Activated T-helper 9 cell treated with anti-CD3 and anti-CD28 coated beads, Interleukin-2, amount 50 U/mL, for 16 hours (primary cell): ENCODE measurements around the gene PRCD.
"Not testable (repeated sequence)": the region's sequence is repeated elsewhere in the genome, so short reads cannot be mapped to it uniquely, and the experiment has no call there.

Experiments
- DNase-seq: peaks from one replicate; pipeline ENCODE4 v3.0.0-alpha.2; 2020; ENCODE audit warnings: low read depth

The PRCD gene

DNA sequence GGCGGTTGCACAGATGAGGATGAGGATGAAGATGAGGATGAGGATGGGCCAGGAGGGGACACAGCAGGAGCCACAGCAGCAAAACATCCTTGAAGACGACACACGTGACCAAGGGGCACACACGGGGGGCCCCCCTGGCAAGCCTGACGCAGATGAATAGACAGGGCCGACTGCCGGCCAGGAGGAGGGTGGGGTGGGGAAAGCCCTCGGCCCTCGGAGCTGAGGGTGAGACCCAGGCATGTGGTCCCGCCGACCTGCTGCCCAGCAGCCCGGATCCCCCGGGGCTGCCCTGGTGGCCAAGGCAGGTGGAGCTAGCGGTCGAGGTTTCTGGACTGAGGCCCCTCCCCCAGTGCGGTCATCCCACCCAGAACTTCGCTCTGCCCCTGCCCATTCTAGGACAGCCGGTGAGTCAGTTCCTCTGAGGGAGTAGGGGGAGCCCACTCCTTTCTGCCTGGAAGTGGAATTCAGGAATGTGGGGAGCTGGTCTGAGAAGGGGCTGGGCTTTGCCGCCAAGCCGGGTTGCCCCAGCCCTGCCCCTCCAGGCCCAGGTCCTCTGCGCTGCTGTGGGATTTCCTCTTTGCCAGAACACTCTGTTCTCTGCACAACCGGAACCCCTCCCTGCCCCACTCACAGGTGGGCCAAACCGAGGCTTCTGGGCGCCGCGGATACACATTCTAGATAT is 12.3 kb upstream of the PRCD start:
- no peak for DNase-seq

DNA sequence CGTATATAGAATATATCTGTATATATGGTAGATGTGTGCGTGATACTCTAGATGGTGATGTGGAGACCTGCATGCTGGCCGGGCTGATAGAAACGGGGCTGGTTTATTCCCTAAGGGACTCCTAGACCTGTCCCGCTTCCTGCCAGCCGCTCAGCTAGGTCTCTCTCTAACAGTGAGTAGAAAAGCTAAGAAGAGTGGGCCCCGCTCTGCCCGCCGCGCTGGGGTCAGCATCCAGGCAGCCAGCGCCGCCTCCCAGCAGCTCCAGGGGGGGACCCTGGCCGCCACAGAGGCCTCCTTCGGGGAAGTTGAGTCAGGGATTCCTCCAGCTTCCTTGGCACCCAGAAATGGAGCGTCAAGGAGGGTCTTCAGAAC is 11.7 kb upstream of the PRCD start:
- no peak for DNase-seq

DNA sequence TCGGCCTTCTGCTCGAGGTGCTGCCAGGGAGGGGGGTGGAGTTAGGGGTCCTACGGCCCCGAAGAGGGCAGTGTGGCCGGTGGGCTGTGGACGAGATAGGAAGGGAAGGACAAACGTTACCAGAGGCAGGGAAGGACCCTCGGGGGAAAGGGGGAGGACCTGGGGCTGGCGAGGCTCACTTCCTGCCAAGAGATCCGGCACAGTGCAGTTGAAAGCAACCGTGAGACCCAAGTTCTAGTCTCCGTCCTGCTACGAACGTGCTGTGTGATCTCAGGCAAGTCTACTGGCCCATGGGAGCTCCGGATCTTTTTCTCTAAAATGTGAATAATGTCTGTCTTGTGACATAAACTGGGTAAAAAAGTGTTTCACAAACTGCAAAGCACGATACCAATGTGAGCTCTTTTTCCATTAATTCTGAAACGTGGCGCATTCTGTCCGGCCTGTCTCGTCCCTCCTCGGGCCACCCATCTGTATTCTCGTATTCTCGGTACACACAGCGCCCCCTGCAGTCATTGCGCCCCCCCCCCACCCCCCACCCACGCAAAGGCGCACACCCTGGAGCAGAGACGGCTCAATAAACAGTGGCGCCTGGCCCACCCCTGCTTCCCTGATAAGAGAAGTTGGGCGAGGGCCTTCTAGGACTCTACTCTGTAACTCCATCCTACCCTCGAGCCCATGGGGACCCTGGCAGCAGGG is 11.2 kb upstream of the PRCD start:
- DNase-seq, result no peak

- no peak for DNase-seq
Observed at GRCh38 chr17:76529224-76530094, 10.4 kb upstream of the PRCD start.

DNA sequence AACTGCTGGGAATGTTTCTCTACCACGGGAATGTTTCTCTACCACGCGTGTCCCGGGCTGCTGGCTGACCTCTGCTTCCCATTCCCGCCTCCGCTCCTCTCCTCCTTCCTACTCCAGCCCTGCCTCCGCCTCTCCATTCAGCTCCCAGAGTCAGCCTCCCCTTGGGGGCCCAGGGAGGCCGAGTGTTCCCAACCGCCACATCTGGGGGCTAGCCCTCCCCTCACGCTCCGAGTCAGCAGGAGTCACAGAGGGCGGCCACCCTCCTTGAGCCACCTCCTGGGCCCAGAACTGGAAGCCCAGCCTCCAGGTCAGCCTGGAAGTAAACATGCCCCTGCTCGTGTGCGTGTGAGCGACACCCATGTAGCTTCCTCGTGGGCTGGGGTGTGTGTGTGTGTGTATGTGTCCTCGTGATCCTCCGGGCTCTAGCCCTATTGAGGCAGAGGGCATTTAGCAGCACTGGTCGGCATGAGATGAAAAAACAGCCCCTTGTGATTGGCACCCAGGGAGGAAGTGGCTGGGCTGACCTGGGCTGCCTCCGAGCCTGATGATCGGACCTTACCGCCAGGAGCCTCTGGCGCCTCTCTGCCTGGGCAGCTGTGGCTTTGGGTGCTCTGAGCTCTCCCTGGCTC is 9.6 kb upstream of the PRCD start:
- no peak for DNase-seq

- DNase-seq, result no peak
Observed at GRCh38 chr17:76530811-76531485, 8.9 kb upstream of the PRCD start.

GRCh38 chr17:76531486-76532038 is 8.3 kb upstream of the PRCD start:
- DNase-seq, result no peak

GRCh38 chr17:76532072-76532651 is 7.7 kb upstream of the PRCD start:
- DNase-seq, result no peak

GRCh38 chr17:76533640-76534359 is 6.0 kb upstream of the PRCD start:
- DNase-seq, result not testable (repeated sequence)

DNA sequence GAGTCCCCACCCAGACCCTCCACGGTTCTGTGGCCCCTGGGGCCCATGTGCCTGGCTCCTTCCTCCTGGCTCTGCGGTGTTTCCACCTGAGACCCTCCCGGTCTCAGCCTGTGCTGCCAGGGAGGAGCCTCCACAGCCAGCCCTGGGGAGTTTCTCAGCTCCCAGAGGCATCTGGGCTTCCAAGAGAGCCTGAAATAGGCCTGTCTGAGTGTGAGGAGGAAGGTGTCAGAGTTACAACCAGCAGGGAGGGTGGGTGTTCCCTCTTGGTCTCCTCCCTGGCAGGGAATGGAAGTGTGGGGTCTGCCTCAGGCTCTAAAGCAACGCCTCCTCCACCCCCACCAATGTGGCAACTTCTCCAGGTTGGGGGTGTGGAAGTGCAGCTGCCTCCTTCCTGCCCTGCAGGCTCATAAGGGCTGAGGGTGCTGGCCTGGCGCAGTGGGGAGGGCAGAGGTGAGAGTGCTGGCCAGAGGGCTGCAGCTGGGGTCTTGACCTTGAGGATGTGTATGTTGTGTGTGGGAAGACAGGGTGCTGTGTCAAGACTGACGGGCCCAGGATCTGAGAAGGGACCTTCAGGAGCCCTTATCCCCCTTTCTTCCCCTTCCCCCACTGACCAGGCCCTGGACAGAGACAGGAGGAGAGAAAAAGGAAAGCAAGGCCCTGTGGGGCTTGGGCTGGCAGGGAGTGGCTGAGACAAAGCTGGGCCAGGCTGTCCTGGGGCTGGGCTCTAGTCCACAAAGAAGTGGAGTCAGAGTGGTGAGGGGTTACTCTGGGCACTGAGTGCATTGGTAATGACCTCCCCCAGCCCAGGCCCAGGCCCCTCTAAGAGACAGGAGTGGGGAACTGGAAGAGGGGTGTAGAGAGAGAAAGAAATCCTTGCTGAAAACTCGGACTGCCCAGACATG is 4.8 kb upstream of the PRCD start:
- no peak for DNase-seq

- no peak for DNase-seq
Observed at GRCh38 chr17:76535788-76536510, 3.9 kb upstream of the PRCD start.

DNA sequence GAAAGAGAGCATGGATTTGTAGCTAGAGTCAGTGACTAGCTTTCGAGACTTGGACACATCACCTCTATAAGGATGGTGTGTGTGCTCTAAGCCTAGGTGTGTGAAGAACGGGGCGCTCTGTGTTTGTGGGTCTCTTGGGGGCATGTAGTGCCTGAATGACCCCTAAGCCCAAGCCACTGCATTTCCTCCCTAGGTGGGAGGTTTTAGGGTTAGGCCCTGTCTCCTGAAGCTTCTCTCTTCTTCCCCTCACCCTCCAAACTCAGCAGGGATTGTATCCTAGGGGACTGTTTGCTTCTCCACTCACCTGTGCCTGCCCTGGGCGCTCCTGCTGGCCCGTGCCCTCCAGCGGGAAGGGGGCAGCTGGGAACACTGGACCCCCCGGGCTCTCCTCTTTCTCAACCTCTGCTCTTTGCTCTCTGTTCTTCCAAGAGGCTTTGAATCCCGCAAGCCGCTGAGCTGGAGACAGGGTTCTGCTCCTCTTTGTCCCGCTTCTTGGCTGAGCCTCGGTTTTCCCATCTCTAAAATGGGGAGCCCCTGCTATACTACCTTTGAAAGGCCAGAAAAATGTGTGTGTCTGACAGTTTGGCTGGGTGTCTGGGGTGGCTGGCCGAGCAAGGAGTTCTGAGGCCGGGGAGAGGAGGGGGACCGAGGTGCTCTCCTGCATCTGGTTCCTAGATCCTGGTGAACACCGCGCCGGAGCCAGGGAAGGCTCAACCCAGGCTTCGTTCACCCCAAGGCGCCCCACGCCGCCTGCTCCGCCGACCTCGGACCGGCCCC is 3.1 kb upstream of the PRCD start:
- DNase-seq, result no peak

GRCh38 chr17:76537288-76537577 is 2.6 kb upstream of the PRCD start:
- DNase-seq, result no peak

- DNase-seq, result no peak
Observed at GRCh38 chr17:76537578-76538280, 2.1 kb upstream of the PRCD start, which contains the start of gene CYGB. CYGB (minus strand) TSS chr17:76537709; CDS start chr17:76537542, 167 bp downstream.

DNA sequence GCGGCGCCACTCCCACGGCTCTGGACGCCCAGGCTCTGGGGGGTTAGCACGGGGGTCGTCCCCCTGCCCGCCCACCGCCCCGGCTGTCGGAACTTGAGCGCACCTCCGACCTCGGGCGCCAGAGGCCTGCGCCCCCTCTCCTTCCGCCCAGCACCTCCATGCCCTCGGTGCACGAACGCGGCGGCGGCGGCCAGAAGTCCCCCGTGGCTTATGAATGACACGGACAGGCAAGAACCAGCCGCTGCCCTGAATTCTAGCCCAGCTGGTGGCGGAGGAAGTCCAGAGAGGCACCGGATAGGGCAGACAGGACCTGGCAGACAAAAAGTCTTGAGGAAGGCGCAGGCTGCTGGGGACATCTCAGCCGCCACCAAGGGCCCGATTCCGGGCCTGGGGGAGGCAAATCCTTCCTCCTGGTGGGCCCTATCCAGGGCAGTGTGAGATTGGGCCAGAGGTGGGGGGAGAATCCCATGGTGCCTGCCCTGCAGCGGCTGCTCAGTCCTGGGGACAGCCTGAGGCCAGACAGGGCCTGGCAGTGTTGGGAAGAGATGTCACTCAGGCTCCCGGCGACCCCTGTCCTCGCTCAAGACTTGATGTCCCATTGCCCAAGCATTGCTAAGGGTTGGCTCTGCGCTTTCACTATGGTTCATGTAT is 1.4 kb upstream of the PRCD start:
- DNase-seq, result no peak

DNA sequence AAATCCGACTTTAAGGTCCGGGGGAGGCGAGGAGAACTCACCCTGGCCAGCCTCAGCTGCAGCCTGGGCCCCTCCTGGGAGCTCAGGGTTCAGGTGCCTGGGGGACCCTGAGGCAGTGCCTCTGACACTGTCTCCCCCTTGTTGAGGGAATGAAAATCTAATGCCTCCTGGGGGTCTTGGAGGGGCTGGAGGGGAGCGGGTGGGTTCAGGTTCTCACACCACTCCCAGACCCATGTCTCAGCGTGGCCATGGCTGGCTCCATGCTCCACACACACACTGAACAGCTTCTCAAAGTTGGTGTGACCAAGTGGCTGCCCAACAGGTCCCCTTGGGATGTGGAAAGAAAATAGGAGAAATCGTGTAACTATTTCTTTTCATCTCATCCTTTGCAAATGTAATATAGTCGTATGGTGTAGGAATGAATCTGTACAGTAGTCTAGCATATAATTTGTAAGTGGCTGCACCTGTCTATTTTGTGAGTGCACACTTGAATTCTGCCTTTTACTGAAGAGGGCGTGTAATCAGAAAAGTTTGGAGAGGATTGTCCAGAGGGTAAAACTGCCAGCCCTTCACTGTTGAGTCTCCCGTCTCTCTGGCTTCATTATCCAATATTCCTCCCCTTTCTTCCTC is 788 bp upstream of the PRCD start:
- no peak for DNase-seq
